IPS DF 19.7 (cell line): ENCODE data around the gene ADCY1.

Experiments
- DNase-seq: peaks from one replicate; pipeline ENCODE4 v3.0.0-alpha.2; 2013; ENCODE audit warnings: low read depth, low spot score

ADCY1 gene

GRCh38 chr7:45576249-45576929 lies 2.2 kb downstream of the ADCY1 start:
- no peak for DNase-seq

GRCh38 chr7:45578022-45578421 lies 3.9 kb downstream of the ADCY1 start:
- DNase-seq: no peak

GRCh38 chr7:45578467-45578866 lies 4.3 kb downstream of the ADCY1 start:
- DNase-seq: no peak

- DNase-seq: no peak
Measured at GRCh38 chr7:45579391-45579801, 5.2 kb downstream of the ADCY1 start.

- no peak for DNase-seq
Measured at GRCh38 chr7:45580053-45580872, 6.1 kb downstream of the ADCY1 start.

- DNase-seq: no peak
Measured at GRCh38 chr7:45581271-45581780, 7.2 kb downstream of the ADCY1 start.

GRCh38 chr7:45582136-45582749 lies 8.1 kb downstream of the ADCY1 start:
- DNase-seq: no peak

- DNase-seq: no peak
Measured at GRCh38 chr7:45582868-45583277, 8.7 kb downstream of the ADCY1 start.

GRCh38 chr7:45583296-45583695 lies 9.1 kb downstream of the ADCY1 start:
- no peak for DNase-seq

- DNase-seq: no peak
Measured at GRCh38 chr7:45584261-45585210, 10.4 kb downstream of the ADCY1 start.

GRCh38 chr7:45585628-45586027 lies 11.5 kb downstream of the ADCY1 start:
- DNase-seq: no peak

- DNase-seq: no peak
Measured at GRCh38 chr7:45586542-45587520, 12.7 kb downstream of the ADCY1 start.

- no peak for DNase-seq
Measured at GRCh38 chr7:45588466-45588865, 14.3 kb downstream of the ADCY1 start.

GRCh38 chr7:45589061-45589460 lies 14.9 kb downstream of the ADCY1 start:
- no peak for DNase-seq

GRCh38 chr7:45589915-45590678 lies 15.9 kb downstream of the ADCY1 start:
- DNase-seq: no peak

- no peak for DNase-seq
Measured at GRCh38 chr7:45590679-45591057, 16.5 kb downstream of the ADCY1 start.

- no peak for DNase-seq
Measured at GRCh38 chr7:45591101-45591906, 17.1 kb downstream of the ADCY1 start.

- no peak for DNase-seq
Measured at GRCh38 chr7:45592230-45592991, 18.2 kb downstream of the ADCY1 start.
